NCI-H1105 (cell line): Measurements from ENCODE around the gene MTA1.
A peak's percentile ranks its signal among the peaks of the same experiment; 100 is the strongest.

Source experiments
- DNase-seq: peaks from one replicate; lab custom pipeline; 2025; lab: John Stamatoyannopoulos, UW

Gene MTA1

DNA sequence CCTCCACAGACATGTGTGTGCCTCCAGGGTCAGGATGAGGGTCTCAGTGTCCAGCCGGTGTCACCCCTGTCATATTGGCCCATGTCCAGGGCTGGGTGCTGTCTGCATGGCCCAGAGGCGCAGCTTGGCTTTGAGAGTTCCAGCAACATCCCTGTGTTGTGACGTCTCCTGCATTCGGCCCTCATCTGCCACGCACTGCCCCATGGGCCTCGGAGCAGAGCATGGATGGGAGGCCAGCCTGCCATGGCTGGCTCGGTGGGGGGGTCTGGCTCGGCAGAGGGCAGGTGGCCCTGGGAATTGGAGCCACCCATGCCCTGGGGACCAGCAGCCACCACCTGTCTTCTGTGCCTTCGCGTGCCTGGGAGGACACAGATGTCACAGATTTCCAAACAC, 32.1 kb upstream of the MTA1 start:
- DNase-seq: no peak

DNA sequence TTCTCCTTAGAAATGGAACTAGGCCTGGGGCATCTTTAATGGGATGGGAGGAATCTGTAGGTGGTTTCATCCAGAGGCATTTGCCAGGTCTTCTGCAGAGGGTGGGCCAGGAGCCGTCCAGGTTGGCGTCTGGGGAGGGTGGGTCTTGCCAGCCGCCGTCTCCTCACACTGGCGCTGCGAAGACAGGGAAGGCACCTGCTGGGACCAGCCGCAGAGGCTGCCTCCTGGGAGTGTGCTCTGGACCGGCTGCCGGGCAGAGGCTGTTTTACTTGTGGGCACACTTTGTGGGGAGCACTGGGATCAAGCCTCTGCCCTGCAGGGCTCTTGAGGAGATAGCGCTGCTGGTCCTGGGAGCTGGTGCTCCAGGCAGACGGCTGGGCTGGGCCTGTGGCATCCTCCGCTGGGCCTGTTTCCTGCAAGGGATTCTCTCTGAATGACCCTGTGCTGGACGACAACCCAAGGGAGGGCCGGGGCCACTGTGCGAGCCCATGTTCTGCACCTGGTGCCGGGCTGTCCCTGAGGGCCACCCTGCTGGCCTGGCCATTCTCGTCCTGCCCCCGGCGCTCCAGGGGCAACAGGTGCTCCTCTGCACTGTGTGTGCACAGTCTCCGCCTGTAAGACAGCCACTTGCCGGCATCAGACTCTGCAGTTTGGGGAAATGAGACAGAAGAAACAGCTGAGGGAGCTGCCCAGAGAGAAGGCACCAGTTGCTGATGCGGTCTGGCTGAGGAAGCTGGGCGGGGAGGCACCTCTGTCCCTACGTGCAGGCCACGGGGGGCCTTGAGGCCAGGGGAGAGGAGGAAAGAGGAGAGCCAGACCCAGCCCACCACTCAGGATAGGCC, 31.3 kb upstream of the MTA1 start:
- DNase-seq: no peak

DNA sequence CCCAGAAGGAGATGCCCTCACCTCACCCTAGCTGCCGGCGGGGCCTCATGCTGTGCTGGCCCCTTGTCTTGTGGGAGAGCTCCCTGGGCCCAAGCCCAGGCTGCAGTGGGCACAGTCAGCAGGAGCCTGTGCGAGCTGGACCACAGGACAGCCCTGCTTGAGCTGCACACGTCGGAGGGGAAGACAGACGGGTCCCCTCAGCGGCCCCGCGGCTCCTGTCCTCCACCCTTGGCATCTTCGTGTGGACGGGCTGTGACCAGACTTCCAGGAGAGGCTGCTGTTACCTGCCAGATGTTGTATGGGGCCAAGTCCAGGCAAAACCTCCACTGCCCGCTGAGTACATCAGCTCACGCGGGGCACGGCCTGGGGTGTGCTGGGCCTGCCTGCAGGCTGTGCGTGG, 30.7 kb upstream of the MTA1 start:
- no peak for DNase-seq

DNA sequence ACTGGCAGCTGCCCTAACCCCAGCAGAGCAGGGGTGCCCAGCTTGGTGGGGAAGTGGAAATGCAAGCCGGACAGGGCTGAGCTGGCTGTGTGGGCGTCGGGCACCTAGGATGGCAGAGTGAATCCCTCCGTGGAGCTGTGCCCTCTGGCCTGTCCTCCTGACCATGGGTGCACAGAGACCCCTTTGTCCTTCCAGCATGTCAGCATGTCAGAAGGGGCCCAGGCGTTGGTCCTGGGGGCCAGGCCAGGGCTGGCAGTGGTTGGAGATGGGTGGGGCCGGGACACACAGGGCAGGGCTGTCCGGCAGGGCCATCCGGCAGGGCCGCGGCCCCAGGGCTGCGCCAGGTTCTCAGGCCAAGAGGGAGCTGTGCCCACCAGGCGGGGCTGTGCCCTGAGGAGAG, 30.1 kb upstream of the MTA1 start:
- DNase-seq: no peak

DNA sequence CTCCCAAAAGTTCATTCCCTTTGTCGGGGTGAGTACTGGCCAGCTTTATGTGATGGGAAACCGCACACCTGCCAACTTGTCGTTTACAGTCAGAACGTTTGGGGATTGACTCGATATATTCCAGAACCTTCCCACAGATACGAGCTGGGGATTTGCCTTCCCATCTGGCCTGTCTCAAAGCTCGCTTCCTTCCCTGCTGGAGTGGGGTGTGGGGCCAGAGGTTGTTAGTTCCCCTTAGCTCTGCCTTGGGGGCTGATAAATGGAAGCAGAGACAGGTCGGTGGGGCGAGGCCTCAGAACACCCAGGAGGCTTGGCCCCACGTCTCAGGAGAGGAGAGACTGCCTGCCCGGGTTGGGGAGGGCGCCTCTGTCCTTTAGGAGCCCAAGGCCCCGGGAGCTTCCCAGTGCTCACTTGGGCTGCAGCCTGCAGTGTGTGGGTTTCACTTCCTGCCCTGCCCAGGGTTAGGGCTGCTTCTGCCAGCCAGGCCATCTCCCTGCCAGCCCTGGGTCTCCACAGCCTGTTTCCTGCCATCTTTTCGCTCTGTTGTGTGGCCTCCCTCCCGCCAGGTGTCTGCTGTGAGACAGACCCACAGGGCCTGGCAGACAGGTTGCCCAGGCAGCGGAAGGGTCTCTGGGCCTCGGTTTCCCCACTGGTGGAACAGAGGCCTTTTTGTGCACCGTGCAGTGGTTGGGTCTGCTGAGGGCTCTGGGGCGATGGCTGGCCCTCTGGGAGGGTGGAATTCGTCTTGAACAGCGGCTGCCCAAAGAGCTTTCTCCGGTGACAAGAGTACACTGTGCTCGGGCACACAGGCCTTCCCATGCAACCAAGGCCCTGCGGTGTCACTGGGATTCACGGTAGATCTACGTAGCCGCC, 29.4 kb upstream of the MTA1 start:
- DNase-seq: no peak

DNA sequence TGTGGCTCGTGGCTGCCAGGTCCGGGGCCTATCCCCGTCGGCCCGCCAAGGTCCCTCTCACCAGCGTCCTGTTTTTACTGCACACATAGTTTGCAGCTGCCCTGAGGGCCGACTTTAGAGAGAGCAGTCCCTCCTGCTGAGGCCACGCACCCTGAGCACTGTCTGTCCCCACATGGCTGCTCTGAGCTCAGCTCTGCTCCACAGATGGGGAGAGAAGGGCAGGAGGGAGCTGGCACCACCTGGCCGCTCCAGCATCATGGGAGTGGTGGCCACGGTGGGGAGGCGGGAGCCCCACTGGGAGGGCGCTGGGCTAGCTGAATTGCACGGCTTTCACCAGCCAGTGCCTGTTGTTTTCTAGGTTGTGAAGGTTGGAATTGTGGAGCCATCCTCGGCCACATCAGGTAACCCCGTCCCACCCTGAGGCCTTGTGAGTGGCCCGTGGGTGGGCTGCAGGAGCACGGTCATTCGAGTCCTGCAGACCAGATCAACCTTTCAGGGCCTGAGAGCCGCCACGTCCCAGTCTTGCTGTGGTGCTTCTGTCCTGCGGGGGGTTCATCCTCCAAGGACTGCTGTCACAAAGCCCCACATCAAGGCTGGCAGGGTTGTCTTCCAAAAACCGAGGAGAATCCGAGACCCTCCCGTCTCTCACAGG, 28.7 kb upstream of the MTA1 start:
- no peak for DNase-seq

DNA sequence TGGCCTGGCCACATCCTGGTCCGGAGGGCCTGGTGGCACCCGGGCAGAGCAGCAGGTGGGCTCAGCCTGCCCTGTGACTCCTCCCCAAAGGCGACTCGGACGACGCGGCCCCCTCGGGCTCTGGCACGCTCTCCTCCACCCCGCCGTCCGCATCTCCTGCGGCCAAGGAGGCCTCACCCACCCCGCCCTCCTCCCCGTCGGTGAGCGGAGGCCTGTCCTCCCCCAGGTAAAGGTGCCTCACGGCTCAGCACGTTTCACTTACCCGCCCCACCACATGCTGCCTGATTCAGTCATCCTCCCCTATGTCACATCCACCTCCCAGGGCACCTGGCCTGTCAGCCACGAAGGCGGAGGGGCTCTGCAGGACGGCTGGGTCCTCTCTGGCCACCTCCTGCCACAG, 28.1 kb upstream of the MTA1 start:
- DNase-seq: no peak

DNA sequence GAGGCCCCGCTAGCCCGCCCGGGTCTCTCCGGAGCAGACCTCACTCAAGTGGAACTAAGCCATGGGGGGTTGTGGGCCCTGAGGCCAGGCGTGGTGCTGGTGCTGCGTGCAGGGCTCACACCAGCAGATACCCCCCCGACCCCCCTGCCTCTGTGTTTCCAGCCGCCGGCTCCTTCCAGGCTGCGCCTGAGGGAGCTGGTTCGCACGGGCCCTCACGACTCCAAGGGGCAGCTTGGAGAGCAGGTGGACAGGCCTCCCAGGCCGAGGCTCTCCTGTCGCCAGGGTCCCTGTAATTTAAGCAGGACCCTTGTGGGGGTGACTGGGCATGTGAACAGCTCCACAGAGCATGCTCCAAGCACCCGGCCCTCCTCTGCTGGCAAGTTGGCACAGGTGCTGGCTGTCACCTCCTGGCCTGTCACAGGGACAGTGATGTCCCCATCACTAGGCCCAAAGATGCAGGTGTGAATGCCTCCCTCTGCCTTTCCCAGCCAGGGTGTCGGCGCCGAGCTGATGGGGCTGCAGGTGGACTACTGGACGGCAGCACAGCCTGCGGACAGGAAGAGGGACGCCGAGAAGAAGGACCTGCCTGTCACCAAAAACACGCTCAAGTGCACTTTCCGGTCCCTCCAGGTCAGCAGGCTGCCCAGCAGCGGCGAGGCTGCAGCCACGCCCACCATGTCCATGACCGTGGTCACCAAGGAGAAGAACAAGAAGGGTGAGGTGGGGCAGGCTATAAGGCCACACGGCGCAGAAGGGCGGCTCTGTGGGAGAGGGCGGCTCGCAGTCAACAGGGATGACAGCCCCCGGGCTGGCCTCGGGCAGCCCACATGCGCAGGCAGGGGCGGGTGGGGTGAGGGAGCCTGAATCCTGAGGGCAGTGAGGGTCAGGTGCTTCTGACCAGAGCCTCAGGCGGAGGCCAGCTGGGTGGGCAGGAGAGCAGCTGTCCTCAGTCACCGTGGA, 27.2 kb upstream of the MTA1 start:
- DNase-seq: no peak

DNA sequence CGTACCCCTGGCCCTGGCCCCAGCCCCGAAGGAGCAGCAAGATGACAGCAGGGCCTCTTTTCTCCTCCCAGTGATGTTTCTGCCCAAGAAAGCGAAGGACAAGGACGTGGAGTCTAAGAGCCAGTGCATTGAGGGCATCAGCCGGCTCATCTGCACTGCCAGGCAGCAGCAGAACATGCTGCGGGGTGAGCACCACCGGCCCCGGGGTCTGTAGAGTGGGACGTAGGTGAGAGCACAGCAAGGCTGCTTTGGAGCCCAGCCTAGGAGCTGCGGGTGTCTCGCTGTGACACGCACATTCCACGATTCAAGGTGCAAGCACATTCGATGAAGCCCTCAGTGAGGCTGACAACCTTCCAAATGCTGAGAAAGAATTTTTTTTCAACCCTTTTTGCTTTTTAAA, 26.5 kb upstream of the MTA1 start:
- DNase-seq: no peak

DNA sequence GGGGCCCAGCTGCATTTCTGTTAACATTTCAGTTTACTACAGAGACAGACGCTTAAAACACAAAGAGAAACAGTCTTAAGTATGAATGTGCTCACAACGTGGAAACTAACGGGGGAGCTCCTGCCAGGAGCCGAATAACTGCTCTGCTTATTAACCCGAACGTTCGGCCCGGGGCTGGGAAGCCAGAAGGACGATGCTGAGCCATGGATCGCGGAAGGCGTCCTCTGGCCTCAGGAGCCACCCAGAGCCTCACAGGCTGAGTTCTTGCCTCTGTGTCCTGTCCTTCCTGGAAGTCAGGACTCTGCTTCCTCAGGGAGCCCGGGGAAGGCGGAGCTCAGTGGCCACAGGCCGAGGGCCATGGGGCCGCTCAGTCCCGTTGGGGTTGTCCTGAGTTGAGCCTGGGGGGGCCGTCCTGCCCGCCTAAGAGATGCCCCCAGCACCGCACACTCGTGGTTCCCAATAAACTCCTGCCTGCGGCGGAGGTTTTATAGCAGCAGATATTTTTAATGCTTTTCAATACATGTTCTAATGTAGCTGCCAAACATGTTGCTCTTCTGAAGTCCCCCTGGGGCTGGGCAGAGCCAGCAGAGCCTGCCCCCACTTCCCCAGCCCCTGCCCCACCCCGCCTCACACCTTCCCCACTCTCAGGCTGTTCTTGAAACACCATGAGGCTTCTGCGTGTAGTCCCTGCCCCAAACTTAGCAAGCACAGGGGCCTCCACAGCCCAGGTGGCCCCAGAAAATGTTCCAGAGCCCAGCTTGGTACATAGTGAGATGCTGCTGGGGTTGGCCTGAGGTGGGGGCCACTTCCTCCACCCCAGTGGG, 24.7 kb upstream of the MTA1 start:
- no peak for DNase-seq

DNA sequence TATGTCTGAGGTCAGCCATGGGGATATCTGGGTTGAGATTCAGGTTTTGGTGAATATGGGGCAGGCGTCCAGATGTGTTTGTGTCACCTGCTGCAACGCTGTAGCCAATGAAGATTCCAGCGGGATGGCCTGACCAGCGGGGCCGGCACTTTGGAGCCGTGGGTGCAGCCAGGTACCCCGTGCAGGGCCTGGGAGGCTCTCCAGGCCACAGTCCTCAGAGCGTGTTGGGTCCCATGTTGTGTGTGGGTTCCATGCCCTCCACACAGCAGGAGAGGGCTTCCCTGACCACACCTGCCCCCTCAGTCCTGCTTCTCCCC, 24.1 kb upstream of the MTA1 start:
- DNase-seq: no peak

DNA sequence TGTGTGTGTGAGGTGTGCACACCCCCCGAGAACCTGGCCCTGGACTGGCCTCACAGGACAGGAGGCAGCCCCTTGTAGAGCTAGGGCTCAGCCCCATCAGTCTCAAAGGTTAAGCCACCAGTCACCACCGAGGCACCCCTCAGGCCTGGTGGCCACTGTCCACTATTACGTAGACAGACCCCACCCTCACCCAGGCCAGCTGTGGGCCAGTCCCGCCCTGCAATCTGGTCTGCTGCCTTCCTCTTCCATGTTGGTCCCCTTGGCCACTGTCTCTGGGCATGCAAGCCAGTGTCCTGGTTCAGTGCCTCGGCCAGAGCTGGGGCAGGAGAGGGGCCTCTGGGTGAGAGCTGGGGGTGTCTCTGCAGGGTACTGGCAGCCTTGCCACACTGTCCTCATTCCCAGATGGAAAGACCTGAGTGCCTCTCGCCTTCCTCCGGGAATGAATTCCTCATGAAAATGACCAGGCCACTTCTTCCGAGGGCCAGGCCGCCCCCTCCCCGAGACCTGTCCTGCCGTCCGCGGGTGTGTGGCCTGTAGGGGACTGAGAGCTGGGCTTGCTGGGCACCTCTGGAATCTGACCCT, 22.2 kb upstream of the MTA1 start:
- no peak for DNase-seq

DNA sequence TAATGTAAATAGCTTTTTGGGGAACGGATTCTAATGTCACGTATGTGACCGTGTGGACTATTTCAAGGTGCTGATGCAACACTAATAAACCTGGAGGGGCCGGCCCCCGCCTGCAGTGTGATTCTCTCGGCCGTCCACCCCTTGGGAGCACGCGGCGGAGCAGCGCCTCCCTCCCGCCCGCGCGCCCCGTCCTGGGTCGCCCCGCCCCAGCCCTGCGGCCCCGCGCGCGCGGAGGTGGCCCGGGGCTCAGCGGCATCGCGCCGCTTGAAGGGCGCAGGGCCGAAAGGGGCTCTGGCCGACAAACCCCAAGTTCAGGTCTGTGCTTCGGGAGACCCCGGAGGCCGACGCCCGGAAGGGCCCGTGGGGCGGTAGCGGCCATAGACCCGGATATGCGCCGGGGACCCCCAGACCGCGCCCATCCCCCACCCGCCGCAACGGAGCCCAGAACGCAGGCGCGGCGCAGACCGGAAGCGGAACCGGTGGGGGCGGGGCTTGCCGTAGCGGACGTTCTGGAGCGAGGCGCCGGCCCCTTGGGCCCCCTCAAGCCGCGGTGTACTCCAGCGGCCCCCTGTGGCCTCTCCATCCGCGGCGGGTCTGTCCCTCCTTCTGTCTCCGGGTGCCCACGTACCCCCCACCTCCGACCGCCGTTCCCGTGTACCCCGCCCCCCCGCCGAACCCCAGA, 21.4 kb upstream of the MTA1 start, which contains the start of gene TEX22:
TSS of gene TEX22 (plus strand) at position 495 of the 682 bp plus-strand sequence. CDS start 803 bp downstream, outside the sequence.
- DNase-seq: peak; percentile 81

DNA sequence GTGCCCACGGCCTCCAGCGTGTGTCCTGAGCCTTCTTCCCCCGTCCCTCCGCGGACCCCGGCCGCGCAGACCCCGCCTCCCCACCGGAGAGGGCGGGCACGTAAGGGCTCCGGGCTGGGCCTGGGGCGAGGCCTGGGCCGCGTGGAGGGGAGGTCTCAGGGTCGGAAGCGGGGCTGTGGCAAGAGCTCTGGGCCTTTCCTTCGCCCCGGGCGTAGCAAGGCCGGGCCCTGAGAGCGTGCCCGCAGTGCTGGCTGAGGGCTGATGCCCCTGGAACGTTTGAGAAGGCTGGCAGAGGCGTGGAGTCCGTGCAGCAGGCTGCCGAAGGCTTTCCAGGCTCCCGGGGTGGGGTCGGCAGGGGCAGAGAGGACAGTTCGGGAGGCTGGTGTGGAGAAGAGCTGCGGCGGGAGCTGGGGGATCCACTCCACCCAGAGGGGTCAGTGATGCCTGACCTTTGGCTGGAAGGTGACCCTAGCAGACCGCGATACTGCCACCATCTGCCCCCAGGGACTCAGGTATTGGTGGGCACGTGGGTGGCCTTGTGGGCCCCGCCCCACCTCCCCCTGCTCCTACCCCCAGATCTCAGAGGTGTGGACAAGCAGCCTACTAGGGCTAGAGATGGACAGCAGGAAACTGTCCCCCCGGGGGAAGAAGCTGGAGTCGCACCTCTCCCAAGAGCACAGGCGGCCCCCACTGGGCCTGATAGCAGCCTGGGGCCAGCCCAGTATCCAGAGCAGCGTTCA, 20.7 kb upstream of the MTA1 start:
- DNase-seq: peak; percentile 42

DNA sequence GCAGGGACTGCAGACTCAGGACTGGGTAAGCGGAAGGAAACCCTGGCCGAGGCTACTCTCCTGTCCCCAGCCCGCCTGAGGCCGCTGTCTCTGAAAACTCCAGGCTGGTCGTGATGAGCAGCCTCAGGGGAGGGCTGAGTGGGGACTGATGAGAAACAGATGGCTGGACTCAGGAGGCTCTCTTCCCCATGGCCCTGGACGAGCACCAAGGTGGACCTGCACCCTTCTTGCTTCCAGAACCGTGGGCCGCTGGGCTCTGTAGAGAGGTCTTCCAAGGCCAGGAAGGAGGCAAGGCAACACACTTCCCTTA, 20.2 kb upstream of the MTA1 start:
- DNase-seq: no peak

DNA sequence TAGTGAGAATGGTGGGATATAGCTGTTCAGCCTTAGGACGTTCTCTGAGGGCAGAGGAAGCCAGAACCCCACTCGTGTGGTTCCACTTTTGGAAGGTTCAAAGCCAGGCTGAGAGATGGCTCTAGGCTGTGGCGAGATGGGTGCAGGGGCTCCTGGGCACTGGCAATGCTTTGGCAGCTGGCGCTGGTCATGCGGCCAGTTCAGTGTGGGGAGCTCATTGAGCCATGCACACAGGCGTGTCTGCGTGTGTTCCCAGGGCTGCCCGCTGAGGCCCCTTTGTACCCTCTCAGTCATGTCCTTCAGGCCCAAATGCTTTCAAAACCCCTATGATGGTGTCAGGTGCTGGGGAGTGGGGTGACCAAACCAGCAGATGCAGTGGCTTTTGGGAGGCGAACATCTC, 19.6 kb upstream of the MTA1 start:
- no peak for DNase-seq

DNA sequence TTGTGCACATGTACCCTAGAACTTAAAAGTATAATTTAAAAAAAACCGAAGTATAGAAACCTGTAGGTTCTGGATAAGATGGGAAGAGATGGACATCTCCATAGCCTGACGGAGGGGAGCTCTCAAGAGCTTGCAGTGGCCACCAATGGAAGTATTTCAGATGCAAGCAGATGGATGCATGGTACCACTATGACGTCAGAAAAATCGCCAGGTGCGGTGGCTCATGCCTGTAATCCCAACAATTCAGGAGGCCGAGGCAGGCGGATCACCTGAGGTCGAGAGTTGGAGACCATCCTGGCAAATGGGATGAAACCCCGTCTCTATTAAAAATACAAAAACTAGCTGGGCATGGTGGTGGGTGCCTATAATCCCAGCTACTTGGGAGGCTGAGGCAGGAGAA, 17.9 kb upstream of the MTA1 start:
- DNase-seq: no peak

DNA sequence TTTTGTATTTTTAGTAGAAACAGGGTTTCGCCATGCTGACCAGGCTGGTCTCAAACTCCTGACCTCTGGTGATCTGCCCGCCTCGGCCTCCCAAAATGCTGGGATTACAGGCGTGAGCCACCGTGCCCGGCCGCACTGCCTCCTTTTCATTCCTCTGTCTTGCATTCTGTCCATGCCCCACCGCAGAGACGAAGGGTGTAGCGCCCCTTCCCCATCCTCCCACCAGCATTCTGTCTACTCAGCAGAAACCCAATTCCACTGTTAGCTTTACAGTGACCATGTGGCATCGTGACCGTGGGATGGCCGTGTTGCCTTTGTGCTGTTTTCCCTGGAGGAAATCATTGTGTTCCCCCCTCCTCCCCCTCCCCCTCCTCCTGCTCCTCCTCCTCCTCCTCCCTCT, 11.0 kb upstream of the MTA1 start:
- DNase-seq: no peak

DNA sequence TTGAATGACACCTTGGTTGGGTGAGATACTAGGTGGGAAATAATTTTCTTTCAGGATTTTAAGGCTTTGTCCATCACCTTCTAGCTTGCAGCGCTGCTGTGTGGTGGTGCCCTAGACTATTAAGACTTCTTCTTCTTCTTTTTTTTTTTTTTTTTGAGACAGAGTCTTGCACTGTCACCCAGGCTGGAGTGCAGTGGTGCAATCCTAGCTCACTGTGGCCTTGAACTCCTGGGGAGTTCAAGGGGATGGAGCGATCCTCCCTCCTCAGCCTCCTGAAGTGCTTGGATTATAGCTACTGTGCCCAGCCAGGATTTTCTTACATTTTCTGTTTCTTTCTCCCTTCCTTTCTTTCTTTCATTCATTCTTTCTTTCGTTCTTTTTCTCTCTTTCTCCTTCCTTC, 10.3 kb upstream of the MTA1 start:
- no peak for DNase-seq
